Uterus (tissue), 2 donors: Measurements from ENCODE around the gene MMP20.

Experiments
- CTCF ChIP-seq, 4 experiments: fragments of 200-600 bp in 2 of 4; fragments of 450-650 bp in 2 of 4; sonication (generic) in 2 of 4; IDR thresholded peaks; one replicate each; pipeline ENCODE4 v1.5.1; 2016 to 2019; ENCODE audit warnings: antibody characterized with exemption in 4 of 4, mild to moderate bottlenecking in 2 of 4, moderate library complexity in 1 of 4
- POLR2A ChIP-seq, 2 donors: fragments of 450-650 bp; IDR thresholded peaks; one replicate each; pipeline ENCODE4 v1.6.1; 2016; ENCODE audit warnings: antibody characterized with exemption in 2 of 2, mild to moderate bottlenecking in 1 of 2, moderate library complexity in 1 of 2

GRCh38 chr11:102564110-102564509 is 61.0 kb downstream of the MMP20 start:
- TF ChIP-seq POLR2A (IDR thresholded peaks at IDR 0.05) (no peak), CTCF (IDR thresholded peaks at IDR 0.05) (no peak)
